ENCODE results near the gene CDH23. TPM values are rescaled to one million over a fixed set of nuclear protein-coding genes. Genes with fewer than 3 reads are reported as not detected.
A peak's percentile ranks its signal among the peaks of the same experiment; 100 is the strongest.

CDH23 gene
- total and polyA plus RNA-seq, 9 of the 15 experiments (the other 6 are each of a cell fraction or from before 2014, with no cell fraction given), result 0.18 to 1.2 (median 0.47) TPM

DNA sequence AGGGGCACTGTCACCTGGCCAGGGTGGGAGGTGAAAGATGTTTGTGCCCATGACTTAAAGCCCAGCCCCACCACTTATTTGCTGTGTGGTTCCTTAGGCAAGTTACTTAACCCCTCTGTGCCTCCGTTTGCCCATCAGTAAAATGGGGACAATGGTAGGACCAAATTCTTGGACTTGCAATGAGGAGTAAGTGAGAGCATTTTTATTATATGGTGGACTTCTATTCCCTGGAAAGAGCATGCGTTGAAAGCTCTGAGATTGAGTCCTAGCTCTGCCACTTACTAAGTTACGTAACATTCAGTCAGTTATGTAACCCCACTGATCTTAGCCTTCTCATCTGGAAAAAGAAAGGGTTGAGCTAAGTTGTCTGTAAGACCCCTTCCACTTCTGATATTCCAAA, 357.8 kb downstream of the CDH23 start (continued):
- TF ChIP-seq, protein P1, sequence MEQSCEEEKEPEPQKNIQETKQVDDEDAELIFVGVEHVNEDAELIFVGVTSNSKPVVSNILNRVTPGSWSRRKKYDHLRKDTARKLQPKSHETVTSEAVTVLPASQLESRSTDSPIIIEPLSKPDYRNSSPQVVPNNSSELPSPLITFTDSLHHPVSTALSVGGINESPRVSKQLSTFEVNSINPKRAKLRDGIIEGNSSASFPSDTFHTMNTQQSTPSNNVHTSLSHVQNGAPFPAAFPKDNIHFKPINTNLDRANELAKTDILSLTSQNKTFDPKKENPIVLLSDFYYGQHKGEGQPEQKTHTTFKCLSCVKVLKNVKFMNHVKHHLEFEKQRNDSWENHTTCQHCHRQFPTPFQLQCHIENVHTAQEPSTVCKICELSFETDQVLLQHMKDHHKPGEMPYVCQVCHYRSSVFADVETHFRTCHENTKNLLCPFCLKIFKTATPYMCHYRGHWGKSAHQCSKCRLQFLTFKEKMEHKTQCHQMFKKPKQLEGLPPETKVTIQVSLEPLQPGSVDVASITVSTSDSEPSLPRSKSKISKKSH (CRISPR knock-in tag; IDR thresholded peaks at IDR 0.05), result no peak
- TF ChIP-seq, protein P2, sequence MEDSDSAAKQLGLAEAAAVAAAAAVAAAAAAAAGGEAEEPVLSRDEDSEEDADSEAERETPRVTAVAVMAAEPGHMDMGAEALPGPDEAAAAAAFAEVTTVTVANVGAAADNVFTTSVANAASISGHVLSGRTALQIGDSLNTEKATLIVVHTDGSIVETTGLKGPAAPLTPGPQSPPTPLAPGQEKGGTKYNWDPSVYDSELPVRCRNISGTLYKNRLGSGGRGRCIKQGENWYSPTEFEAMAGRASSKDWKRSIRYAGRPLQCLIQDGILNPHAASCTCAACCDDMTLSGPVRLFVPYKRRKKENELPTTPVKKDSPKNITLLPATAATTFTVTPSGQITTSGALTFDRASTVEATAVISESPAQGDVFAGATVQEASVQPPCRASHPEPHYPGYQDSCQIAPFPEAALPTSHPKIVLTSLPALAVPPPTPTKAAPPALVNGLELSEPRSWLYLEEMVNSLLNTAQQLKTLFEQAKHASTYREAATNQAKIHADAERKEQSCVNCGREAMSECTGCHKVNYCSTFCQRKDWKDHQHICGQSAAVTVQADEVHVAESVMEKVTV (CRISPR knock-in tag; IDR thresholded peaks at IDR 0.05), result no peak
- no peak for TF ChIP-seq BMI1 (IDR thresholded peaks at IDR 0.05; ENCODE audit: low read length)
- no peak for TF ChIP-seq POLR2AphosphoS5 (IDR thresholded peaks at IDR 0.05; ENCODE audit: control insufficient read depth, insufficient read depth, low read depth, low read length)
- no peak for TF ChIP-seq STAG1 (CRISPR knock-in tag; IDR thresholded peaks at IDR 0.05; ENCODE audit: borderline replicate concordance)
- TF ChIP-seq MTA2 (IDR thresholded peaks at IDR 0.05; ENCODE audit: low read depth), result no peak
- TF ChIP-seq RCOR1 (IDR thresholded peaks at IDR 0.05; ENCODE audit: borderline replicate concordance in 1 of 2, low read depth in 2 of 2, low read length in 2 of 2), result peak in 1 of 2 experiments; percentile 51; a peak in 1 of 4 replicates
- TF ChIP-seq, protein P3, sequence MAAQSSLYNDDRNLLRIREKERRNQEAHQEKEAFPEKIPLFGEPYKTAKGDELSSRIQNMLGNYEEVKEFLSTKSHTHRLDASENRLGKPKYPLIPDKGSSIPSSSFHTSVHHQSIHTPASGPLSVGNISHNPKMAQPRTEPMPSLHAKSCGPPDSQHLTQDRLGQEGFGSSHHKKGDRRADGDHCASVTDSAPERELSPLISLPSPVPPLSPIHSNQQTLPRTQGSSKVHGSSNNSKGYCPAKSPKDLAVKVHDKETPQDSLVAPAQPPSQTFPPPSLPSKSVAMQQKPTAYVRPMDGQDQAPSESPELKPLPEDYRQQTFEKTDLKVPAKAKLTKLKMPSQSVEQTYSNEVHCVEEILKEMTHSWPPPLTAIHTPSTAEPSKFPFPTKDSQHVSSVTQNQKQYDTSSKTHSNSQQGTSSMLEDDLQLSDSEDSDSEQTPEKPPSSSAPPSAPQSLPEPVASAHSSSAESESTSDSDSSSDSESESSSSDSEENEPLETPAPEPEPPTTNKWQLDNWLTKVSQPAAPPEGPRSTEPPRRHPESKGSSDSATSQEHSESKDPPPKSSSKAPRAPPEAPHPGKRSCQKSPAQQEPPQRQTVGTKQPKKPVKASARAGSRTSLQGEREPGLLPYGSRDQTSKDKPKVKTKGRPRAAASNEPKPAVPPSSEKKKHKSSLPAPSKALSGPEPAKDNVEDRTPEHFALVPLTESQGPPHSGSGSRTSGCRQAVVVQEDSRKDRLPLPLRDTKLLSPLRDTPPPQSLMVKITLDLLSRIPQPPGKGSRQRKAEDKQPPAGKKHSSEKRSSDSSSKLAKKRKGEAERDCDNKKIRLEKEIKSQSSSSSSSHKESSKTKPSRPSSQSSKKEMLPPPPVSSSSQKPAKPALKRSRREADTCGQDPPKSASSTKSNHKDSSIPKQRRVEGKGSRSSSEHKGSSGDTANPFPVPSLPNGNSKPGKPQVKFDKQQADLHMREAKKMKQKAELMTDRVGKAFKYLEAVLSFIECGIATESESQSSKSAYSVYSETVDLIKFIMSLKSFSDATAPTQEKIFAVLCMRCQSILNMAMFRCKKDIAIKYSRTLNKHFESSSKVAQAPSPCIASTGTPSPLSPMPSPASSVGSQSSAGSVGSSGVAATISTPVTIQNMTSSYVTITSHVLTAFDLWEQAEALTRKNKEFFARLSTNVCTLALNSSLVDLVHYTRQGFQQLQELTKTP (IDR thresholded peaks at IDR 0.05; ENCODE audit: low read depth in 1 of 2, partially characterized antibody in 2 of 2), result no peak
- TF ChIP-seq FOXP1 (CRISPR knock-in tag; IDR thresholded peaks at IDR 0.05), result no peak
- no peak for TF ChIP-seq ELF4 (CRISPR knock-in tag; IDR thresholded peaks at IDR 0.05)
- TF ChIP-seq, protein P4, sequence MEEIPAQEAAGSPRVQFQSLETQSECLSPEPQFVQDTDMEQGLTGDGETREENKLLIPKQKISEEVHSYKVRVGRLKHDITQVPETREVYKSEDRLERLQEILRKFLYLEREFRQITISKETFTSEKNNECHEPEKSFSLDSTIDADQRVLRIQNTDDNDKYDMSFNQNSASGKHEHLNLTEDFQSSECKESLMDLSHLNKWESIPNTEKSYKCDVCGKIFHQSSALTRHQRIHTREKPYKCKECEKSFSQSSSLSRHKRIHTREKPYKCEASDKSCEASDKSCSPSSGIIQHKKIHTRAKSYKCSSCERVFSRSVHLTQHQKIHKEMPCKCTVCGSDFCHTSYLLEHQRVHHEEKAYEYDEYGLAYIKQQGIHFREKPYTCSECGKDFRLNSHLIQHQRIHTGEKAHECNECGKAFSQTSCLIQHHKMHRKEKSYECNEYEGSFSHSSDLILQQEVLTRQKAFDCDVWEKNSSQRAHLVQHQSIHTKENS (CRISPR knock-in tag; IDR thresholded peaks at IDR 0.05), result no peak
- TF ChIP-seq MAZ (CRISPR knock-in tag; conservative IDR thresholded peaks at IDR 0.05 in 1 of 2, IDR thresholded peaks at IDR 0.05 in 1 of 2), result no peak
- TF ChIP-seq, protein P5, sequence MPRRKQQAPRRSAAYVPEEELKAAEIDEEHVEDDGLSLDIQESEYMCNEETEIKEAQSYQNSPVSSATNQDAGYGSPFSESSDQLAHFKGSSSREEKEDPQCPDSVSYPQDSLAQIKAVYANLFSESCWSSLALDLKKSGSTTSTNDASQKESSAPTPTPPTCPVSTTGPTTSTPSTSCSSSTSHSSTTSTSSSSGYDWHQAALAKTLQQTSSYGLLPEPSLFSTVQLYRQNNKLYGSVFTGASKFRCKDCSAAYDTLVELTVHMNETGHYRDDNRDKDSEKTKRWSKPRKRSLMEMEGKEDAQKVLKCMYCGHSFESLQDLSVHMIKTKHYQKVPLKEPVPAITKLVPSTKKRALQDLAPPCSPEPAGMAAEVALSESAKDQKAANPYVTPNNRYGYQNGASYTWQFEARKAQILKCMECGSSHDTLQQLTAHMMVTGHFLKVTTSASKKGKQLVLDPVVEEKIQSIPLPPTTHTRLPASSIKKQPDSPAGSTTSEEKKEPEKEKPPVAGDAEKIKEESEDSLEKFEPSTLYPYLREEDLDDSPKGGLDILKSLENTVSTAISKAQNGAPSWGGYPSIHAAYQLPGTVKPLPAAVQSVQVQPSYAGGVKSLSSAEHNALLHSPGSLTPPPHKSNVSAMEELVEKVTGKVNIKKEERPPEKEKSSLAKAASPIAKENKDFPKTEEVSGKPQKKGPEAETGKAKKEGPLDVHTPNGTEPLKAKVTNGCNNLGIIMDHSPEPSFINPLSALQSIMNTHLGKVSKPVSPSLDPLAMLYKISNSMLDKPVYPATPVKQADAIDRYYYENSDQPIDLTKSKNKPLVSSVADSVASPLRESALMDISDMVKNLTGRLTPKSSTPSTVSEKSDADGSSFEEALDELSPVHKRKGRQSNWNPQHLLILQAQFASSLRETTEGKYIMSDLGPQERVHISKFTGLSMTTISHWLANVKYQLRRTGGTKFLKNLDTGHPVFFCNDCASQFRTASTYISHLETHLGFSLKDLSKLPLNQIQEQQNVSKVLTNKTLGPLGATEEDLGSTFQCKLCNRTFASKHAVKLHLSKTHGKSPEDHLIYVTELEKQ (CRISPR knock-in tag; IDR thresholded peaks at IDR 0.05), result no peak
- TF ChIP-seq CBFB (CRISPR knock-in tag; IDR thresholded peaks at IDR 0.05), result no peak
- TF ChIP-seq NUFIP1 (IDR thresholded peaks at IDR 0.05; ENCODE audit: partially characterized antibody), result no peak
- no peak for TF ChIP-seq STAT5B (CRISPR knock-in tag; IDR thresholded peaks at IDR 0.05)
- no peak for TF ChIP-seq MIER1 (IDR thresholded peaks at IDR 0.05; ENCODE audit: low read depth)
